GM12801 (cell line): Measurements from ENCODE around the gene SLC6A6.

ENCODE experiments used
- CTCF ChIP-seq: IDR thresholded peaks from one replicate; pipeline ENCODE4 v1.5.1; 2011; ENCODE audit warnings: control low read depth; ENCODE audit not compliant: insufficient read length; ENCODE audit errors: extremely low read depth

Gene SLC6A6

GRCh38 chr3:14403619-14404155 is 1.3 kb downstream of the SLC6A6 start:
- no peak for TF ChIP-seq CTCF

- TF ChIP-seq CTCF: no peak
Observed at GRCh38 chr3:14404186-14404585, 1.8 kb downstream of the SLC6A6 start.

GRCh38 chr3:14404631-14405359 is 2.4 kb downstream of the SLC6A6 start:
- TF ChIP-seq CTCF: no peak

GRCh38 chr3:14405360-14406238 is 3.2 kb downstream of the SLC6A6 start:
- no peak for TF ChIP-seq CTCF

- no peak for TF ChIP-seq CTCF
Observed at GRCh38 chr3:14406336-14406735, 3.9 kb downstream of the SLC6A6 start.

GRCh38 chr3:14406766-14407165 is 4.4 kb downstream of the SLC6A6 start:
- no peak for TF ChIP-seq CTCF

- no peak for TF ChIP-seq CTCF
Observed at GRCh38 chr3:14407203-14407602, 4.8 kb downstream of the SLC6A6 start.
